Parathyroid adenoma (tissue), 2 donors: ENCODE measurements around the gene REC8.

Experiments
- H2AFZ ChIP-seq: fragments of 300-600 bp; sonication (generic); one replicate; pipeline ENCODE4 v1.7.0; 2017; ENCODE audit warnings: antibody characterized with exemption, mild to moderate bottlenecking
- H3K27ac ChIP-seq: fragments of 300-600 bp; sonication (generic); one replicate; pipeline ENCODE4 v1.7.0; 2017
- H3K27me3 ChIP-seq: fragments of 300-600 bp; sonication (generic); one replicate; pipeline ENCODE4 v1.7.0; 2017; ENCODE audit warnings: low read length; ENCODE audit not compliant: control insufficient read depth, insufficient read depth
- H3K36me3 ChIP-seq: fragments of 300-600 bp; sonication (generic); one replicate; pipeline ENCODE4 v1.7.0; 2017; ENCODE audit warnings: low read length; ENCODE audit not compliant: control insufficient read depth, insufficient read depth
- H3K4me1 ChIP-seq: fragments of 300-600 bp; sonication (generic); one replicate; pipeline ENCODE4 v1.7.0; 2017; ENCODE audit warnings: control low read depth
- H3K4me2 ChIP-seq: fragments of 300-600 bp; sonication (generic); one replicate; pipeline ENCODE4 v1.7.0; 2017; ENCODE audit warnings: low read length
- H3K4me3 ChIP-seq: fragments of 300-600 bp; sonication (generic); one replicate; pipeline ENCODE4 v1.7.0; 2017; ENCODE audit warnings: low read depth, low read length
- H3K79me2 ChIP-seq: fragments of 300-600 bp; sonication (generic); one replicate; pipeline ENCODE4 v1.7.0; 2017; ENCODE audit warnings: control low read depth
- H3K9ac ChIP-seq: fragments of 300-600 bp; sonication (generic); one replicate; pipeline ENCODE4 v1.7.0; 2017; ENCODE audit warnings: mild to moderate bottlenecking
- H3K9me3 ChIP-seq: fragments of 300-600 bp; sonication (generic); one replicate; pipeline ENCODE4 v1.7.0; 2017; ENCODE audit warnings: low read length; ENCODE audit not compliant: control insufficient read depth
- CTCF ChIP-seq: fragments of 300-600 bp; sonication (generic); IDR thresholded peaks from one replicate; pipeline ENCODE4 v1.7.0; 2017; ENCODE audit warnings: antibody characterized with exemption, mild to moderate bottlenecking
- donor health status: primary hyperparathyroidism.

REC8 gene

DNA sequence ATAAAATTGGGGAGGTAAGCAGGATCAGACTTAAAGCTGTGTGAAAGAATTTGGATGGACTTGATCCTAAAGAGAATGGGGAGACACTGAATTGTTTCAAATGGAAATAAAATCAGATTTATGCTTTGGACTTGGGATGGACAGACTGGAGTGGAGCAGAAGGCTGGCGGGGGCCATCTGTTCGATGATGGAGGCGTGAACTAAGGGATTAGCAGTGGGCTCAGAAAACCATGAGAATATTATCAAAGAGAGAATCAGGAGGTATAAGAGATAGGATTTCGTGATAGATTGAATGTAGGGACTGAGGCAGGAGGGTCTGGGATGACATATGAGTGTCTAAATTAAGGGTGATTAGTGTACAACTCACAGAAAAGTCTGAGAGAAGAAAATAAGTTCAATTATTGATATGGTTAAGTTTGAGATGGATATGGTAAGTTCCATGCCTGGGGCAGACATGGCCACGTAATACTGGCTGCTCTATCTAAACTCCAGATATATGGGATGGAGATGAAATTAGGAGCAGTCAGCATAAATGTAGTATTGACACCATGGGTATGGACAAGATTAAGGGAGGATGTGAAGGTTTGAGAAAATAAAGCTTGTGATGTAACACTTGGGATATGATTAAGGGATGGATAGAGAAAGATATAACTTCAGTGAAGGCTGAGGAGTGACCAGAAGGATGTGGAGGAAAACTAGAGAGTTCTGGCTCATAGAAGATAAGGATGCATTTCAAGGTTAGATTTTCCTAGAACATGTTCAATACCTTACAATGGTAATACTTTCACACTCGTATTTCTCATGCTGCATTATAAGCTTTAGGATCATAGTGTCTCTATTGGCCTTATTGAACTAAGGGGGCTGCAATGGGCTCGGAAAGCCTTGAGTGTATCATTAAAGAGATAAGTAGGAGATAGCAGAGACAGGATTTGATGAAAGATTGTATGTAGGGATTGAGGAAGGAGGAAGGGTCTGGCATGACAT, 32.6 kb downstream of the REC8 start:
- H3K4me3 ChIP-seq: no peak overlapping the region
- H3K9ac ChIP-seq: no peak overlapping the region
- peaks cover 21% of the 10 kb centered on the region for H3K79me2 ChIP-seq
- H3K4me1 ChIP-seq: no peaks in the 10 kb centered on the region
- no peak overlapping the region for H2AFZ ChIP-seq
- H3K9me3 ChIP-seq: no peaks in the 10 kb centered on the region
- no peaks in the 10 kb centered on the region for H3K27me3 ChIP-seq
- no peak overlapping the region for H3K27ac ChIP-seq
- H3K36me3 ChIP-seq: no peaks in the 10 kb centered on the region
- TF ChIP-seq CTCF: no peak
- H3K4me2 ChIP-seq: no peak overlapping the region

GRCh38 chr14:24206260-24207103, 34.6 kb downstream of the REC8 start:
- Histone ChIP-seq H3K79me2 (peaks cover 22% of the 10 kb centered on the region), H3K9ac (no peak overlapping the region), H3K4me2 (no peak overlapping the region), H3K4me1 (no peaks in the 10 kb centered on the region), H3K27ac (no peak overlapping the region), H3K9me3 (no peaks in the 10 kb centered on the region), H3K36me3 (no peaks in the 10 kb centered on the region), H3K27me3 (no peaks in the 10 kb centered on the region), H2AFZ (no peak overlapping the region), H3K4me3 (no peak overlapping the region)
- TF ChIP-seq CTCF: no peak

- Histone ChIP-seq H3K4me1 (no peaks in the 10 kb centered on the region), H3K9ac (no peak overlapping the region), H3K36me3 (no peaks in the 10 kb centered on the region), H3K4me2 (no peak overlapping the region), H2AFZ (no peak overlapping the region), H3K9me3 (no peaks in the 10 kb centered on the region), H3K27ac (no peak overlapping the region), H3K4me3 (no peak overlapping the region), H3K27me3 (no peaks in the 10 kb centered on the region), H3K79me2 (peaks cover 25% of the 10 kb centered on the region)
- no peak for TF ChIP-seq CTCF
Observed at GRCh38 chr14:24207104-24207551, 35.2 kb downstream of the REC8 start.

DNA sequence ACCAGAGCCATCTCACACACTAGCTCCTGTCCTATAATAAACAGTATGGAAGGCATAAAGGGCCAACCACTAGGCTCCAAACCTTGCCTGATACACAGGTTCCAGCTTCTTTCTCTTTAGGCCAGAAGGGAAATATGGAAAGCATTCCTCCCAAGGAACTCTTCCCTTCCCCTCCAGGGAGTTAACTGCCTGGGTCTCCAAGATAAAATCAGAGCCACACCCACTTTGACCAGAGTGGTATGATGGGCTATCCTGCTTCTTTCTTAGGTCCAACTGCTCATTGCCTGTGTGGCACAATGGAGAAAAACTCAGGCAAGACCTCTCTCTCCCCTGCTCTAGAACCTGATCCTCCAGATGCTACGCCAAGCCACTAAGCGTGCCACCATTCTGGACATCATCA, 35.7 kb downstream of the REC8 start:
- peaks cover 24% of the 10 kb centered on the region for H3K79me2 ChIP-seq
- H3K9ac ChIP-seq: no peak overlapping the region
- no peak overlapping the region for H2AFZ ChIP-seq
- no peaks in the 10 kb centered on the region for H3K36me3 ChIP-seq
- no peak overlapping the region for H3K4me2 ChIP-seq
- H3K27ac ChIP-seq: no peak overlapping the region
- no peak for TF ChIP-seq CTCF
- H3K27me3 ChIP-seq: no peaks in the 10 kb centered on the region
- H3K4me3 ChIP-seq: no peak overlapping the region
- H3K4me1 ChIP-seq: no peaks in the 10 kb centered on the region
- no peaks in the 10 kb centered on the region for H3K9me3 ChIP-seq
